SK-MEL-5 (cell line): Measurements from ENCODE around the gene CDC42BPG. TPM values are rescaled to one million over a fixed set of nuclear protein-coding genes. Genes with fewer than 3 reads are reported as not detected.
A peak's percentile ranks its signal among the peaks of the same experiment; 100 is the strongest.
"Not testable (repeated sequence)": the region's sequence is repeated elsewhere in the genome, so short reads cannot be mapped to it uniquely, and the experiment has no call there.

ENCODE experiments used
- DNase-seq: peaks from one replicate; pipeline ENCODE4 v3.0.0-alpha.2; 2016; ENCODE audit warnings: low read depth, low spot score
- in situ Hi-C: cut with HindIII; loops from 2 replicates; pipeline ENCODE4 v1.10.0; 2016; ENCODE audit warnings: low sequenced_read_pairs, high pct_unique_total_duplicates, low pct_unique_long_range_greater_than_20kb
- total RNA-seq: library from RNA; depleted of rRNA; stranded (reverse); fragments of >200 nt; shearing (Covaris generic); gene quantifications from 2 replicates; pipeline ENCODE4 v1.2.3, GENCODE V29; 2014

Gene CDC42BPG
- total RNA-seq, 1 experiment from 2014 or later: 1.6 TPM

DNA sequence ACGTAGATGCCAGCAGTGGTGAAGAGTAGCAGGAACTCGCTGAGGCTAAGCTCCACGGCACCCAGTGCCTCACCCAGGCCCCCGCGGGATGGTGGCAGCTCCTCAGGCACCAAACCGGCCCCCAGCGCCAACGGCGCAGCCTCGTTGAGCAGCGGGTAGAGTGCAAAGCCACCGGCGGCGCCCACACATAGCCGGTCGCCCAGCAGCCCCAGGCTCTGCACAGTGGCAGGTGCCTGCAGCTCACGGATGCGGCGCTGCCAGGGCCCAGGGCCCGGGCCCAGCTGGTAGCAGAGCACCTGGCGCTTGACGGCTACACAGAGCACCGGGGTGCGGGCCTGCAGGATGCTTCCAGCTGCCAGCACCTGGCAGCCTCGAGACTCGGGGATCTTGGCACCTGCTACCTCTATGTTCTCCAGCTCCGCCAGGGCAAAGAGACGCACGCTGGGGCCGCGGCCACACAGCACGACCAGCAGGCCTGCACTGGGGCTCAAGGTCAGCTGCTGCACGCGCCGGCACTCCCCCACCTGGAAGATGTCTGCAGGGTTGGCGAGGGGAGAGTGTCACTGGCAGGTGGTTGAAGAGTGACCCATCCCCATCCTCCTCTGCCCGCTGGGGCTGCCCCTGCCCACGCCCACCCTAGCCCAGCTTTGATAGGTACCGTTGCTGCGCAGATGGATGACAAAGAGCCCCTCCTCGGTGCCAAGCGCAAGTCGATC lies 14.8 kb downstream of the CDC42BPG start:
- in situ Hi-C loops: no loop called here
- no peak for DNase-seq

DNA sequence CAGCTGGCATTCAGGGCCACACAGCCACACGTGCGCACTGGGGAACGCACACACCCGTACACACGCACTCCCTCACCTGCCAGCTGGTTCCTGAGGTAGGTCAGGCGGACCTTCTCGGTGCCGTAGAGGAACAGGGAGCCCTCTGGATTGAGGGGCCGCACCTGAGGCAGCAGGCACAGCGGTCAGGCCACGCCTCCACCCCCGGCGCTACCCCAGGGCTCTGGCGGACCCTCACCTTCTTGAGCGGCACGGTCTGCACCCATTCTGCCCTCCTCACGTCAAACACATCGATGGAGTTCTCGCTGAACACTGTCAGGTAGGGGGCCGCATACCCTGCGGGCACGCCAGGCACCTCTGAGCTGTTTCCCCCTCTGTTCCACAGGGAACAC lies 17.0 kb downstream of the CDC42BPG start:
- in situ Hi-C loops: no loop called here

DNA sequence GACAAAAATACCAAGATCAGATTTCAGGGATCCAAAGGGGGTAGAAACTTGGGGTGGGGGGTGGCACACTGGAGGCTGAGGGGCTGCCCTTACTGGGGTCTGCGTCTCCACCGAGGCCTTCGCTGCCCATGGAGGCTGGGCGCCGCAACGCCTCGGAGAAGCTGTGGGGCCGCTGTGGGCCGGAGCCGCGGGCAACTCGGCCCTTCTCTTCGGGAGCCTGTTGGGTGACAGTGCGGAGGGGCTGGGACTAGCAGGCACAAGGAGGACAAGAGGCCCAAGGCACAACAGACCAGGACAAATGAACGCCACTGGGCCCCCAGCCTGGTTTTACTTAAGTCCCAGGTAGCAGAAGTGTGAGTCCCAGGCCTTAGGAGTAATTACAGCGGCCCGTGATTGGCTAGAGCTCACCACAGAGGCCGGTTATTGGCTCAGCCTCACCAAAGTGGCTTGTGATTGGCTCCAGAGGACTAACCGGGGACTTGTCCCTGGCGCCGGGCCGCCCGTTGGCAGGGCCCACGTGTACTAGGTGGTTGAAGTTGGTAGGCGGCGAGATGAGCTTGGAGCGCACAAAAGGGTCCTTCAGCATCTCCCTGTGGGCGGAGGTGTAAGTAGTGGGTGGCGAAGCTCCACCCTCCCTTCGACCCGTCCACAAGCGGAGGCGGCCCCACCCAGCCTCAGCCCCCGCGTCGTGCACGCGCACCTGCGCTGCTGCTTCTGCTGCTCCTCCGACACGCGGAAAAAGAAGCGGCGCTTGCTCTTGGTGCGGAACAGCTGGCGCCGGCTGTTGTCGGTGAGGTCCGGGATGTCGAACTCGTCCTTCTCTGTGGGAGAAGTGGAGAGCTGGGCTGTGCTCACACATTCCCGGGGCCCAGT lies 17.6 kb downstream of the CDC42BPG start:
- in situ Hi-C loops: no loop called here

More for the DNA sequence above, 17.0 kb downstream of the CDC42BPG start:
- DNase-seq: no peak

DNA sequence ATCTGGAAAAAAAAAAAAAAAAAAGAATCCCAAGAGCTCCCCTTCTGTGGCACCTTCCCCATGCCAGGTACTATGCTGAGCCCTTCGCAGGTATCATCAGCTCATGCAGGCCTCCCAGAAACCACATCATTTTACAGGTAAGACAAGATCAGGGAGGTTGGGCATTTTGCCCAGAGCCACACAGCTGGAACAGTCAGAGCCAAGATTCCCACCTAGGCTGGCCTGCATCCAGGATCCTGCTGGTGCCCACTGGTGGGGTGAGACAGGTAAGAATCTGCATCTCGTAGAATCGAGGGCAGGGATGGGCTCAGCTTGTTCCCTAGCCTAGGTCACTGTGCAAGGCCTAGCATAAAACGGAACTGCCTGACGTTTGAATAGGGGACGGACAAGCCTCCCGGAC lies 18.4 kb downstream of the CDC42BPG start:
- no peak for DNase-seq
- in situ Hi-C loops: no loop called here

More for the DNA sequence above, 17.6 kb downstream of the CDC42BPG start:
- DNase-seq: no peak

DNA sequence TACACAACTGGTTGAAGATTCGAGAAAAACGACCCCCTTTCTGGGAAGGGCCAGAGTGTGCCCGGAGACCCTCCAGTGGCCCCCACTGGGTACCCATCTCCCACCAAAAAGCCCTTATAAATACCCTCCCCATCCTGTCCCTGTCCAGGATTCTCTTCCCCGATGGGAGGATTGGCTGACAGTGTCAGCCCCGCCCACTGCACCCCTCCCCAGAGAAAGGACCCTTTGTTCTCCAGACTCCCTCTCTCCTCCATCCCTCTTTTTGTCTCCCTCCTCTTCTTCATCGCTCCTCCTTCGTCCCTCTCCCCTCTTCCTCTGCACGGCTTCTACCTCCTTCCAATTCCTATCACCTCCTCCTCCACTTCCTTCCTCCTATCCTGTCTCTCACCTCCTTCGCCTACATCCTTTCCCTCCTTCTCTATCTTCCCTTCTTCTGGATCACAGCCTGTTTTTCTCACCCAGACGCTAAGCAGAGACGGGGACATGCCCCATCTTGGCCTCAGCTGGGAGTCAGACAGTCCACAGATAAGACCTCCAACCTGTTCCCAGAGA lies 20.8 kb downstream of the CDC42BPG start:
- no peak for DNase-seq
- in situ Hi-C loops: no loop called here

DNA sequence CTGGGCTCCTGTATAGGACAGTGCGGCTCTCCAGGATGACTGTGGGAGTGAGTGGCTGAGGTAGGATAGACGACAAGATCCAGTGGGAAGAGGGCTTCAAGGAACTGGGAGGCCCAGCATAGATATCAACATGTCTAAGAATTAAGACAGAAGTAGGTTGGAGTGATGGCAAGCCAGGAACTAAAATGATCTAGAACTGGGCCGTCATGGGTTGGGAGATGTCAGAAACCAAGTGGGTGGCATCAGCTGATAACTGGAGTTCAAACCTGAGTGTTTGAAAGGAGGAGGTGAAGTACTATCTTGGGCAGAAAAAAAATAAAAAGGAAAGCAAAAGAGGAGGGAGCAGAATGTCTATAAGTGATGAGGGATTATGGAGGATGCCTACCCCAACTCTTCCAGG lies 27.0 kb downstream of the CDC42BPG start:
- in situ Hi-C loops: no loop called here
- DNase-seq: no peak

DNA sequence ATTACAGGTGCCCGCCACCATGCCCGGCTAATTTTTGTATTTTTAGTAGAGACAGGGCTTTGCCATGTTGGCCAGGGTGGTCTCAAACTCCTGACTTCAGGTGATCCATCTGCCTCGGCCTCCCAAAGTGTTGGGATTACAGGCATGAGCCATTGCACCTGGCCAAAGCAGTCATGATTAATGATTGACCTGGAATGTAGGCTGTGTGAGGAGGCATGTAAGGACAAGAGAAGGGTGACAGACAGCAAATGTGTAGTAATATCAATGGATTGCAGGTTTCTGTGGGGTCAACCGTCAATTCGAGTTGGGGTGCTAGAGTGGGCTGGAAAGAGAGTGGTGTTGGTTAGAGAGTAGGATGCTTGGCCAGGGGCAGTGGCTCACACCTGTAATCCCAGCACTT lies 29.0 kb downstream of the CDC42BPG start:
- in situ Hi-C loops, DNase-seq: not testable (repeated sequence)

DNA sequence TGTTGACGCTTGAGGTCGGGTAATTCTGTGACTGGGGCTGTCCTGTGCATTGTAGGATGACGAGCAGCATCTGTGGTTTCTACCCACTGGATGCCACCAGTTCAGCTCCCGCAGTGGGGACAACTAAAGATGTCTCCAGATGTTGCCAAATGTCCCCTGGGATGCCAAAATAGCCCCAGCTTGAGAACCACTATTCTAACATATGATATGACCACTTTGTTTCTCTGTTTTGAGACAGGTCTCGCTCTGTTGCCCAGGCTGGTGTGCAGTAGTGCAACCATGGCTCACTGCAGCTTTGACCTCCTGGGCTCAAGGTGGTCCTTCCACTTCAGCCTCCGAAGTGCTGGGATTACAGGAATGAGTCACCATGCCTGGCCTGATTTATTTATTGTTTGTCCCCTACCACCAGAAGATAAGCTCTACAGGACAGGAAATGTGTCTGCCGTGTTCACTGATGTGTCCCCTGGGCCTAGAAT lies 29.7 kb downstream of the CDC42BPG start:
- no peak for DNase-seq

DNA sequence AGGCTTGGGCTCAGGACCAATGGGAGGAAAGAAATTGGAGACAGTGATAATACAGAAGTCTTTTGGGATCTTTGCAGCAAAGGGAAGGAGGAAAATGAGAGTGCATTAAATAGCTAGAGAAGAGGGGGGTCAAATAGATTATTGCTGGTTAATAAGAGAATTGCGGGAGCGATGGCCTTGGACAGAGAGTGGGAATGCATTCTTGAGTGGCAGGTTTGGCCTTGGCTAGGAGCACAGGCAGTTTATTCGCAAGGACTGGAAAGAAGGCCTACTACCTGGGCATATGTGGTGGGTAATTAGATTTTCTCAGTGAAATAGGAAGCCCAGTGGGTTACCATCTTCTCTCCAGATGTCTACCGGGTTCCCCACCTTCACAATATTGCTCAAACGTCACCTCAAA lies 30.6 kb downstream of the CDC42BPG start:
- no peak for DNase-seq
- in situ Hi-C loops: no loop called here

More for the DNA sequence above, 29.7 kb downstream of the CDC42BPG start:
- in situ Hi-C loops: no loop called here

DNA sequence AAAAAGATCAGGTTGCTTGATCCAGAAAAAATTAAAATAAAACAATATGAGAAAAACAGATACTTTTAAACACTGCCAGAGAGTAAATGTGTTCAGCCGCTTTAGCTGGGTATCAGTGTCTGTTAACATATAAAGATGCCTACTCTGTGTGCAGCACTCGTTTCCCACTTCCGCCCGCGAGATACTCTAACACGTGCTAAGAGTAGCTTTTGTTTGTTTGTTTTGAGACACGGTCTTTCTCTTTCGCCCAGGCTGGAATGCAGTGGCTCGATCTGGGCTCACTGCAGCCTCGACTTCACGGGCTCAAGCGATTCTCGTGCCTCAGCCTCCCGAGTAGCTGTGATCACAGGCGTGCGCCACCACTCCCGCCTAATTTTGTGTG lies 33.6 kb downstream of the CDC42BPG start:
- in situ Hi-C loops: no loop called here

DNA sequence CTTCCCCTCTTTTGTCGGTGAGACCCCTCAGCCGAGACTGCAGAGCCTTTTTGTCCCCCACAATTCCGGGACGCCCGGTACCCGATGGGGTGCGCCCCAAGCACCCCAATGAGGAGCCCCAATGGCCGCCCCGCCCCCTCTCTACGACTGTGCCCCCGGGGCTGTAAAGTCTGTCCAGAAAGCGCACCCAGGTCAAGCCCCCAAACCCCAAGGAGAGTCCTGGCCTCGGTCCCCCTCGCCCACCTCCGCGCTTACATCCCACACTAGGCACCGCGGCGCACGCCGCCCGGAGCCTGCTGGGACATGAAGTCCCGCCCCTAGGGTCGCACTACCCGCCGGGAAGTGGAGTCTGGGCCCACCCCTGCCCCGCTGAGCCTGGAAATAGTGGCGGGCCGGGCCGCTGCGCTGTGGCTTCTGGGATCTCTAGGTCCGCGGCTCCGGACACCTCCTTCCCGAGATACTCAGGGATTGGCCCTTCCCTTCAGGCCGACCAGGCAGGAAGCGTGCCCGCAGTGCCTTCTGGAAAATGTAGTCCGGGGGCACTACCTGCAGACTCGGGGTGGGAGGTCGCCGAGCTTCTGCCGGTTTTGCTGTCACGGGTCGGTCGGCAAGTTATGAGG lies 34.1 kb downstream of the CDC42BPG start, which contains the start of gene MEN1:
Gene MEN1 (minus strand): TSS at position 281 of the 620 bp plus-strand sequence. CDS start 442 bp downstream, outside the sequence.
- DNase-seq: peak; percentile 94
- in situ Hi-C loops: no loop called here

More for the DNA sequence above, 33.6 kb downstream of the CDC42BPG start:
- no peak for DNase-seq

DNA sequence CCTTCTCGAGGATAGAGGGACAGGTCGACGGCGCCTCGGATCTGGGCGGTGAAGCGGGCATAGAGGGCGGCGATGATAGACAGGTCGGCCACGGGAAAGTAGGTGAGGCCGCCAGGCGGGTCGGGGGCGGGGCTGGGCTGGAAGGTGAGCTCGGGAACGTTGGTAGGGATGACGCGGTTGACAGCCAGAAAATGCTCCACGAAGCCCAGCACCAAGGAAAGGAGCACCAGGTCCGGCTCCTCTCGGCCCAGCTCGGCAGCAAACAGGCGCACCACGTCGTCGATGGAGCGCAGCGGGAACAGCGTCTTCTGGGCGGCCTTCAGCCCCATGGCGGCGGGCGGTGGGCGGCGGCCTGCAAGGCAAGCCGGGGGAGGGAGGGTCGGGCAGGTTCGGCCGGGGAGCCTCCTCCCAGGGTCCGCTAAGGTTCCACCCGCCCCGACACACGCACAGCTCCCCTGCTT lies 34.6 kb downstream of the CDC42BPG start:
- in situ Hi-C loops: no loop called here

DNA sequence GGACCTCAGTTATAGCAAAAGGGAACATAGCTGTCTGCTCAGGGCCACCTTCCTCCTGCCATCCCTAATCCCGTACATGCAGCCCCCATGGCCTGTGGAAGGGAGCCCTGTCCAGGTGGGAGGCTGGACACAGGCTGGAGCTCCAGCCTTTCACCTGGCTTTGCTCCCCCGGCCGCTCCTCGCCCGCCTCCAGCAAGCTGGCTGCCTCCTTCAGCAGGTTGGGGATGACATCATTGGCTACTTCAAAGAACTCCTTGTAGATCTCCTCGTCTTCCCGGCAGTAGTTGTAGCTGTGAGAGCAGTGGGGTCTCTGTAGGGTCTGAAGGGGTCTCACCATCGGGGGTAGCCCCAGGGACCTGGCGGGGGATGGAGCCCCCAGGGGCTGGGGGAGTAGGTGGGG lies 39.0 kb downstream of the CDC42BPG start:
- in situ Hi-C loops: no loop called here
- no peak for DNase-seq

More for the DNA sequence above, 34.6 kb downstream of the CDC42BPG start:
- DNase-seq: no peak

DNA sequence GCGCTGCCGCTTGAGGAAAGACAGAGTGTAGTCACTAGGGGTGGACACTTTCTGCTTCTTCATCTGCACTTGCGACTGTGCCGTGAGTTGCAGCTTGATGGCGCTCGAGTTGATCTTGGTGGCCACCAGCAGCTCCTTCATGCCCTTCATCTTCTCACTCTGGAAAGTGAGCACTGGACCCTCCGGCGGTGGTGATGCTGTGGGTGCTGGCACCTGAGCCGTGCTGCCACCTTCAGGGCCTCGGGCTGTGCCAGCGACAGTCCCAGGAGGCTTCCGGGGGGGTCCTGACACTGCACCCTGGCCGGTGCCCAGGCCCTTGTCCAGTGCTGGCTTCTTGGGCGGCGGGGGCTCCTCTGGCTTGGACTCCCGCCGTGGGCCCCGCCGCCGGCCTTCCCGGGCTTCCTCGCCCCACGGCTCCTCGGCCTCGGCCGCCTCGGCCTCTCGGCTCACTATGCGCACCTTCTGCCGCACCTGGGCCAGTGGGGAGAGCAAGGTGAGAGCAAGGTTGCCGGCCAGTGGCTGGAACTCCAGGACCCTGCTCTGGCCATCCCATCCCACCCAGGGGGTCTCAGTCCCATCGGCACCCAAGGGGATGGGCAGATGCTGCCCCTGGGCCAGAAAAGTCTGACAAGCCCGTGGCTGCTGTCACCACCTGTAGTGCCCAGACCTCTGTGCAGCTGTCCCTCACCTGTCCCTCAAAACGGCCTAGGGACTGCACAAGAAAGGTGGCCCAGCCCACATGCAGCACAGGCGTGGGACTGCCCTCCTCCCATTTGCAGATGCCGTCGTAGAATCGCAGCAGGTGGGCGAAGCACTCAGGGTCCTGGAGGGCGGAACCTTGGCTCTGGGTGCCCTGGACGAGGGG lies 39.9 kb downstream of the CDC42BPG start:
- DNase-seq: peak; percentile 40

DNA sequence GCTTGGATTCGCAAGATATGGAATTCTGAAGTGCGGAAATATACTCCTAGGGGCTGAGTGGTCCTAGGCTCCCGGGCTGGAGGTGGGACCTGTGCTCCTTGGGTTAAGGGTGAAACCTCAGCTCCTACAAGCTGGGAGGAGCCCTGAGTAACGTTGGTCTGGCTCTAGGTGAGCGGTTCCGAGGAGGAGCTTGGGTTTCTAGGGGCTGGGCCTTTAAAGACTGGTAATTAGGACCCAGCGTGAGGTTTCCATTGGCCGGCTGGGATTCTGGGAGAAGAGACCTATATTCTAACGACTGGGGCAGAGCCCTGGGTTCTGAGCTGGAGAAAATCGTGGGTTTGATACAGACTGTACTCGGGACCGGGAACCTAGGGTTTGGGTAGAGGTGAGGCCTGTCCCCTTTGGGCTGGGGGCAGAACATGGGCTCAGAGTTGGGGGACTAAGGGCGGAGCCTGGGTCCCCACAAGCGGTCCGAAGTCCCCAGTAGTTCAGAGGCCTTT lies 40.6 kb downstream of the CDC42BPG start:
- in situ Hi-C loops: no loop called here
- no peak for DNase-seq

More for the DNA sequence above, 39.9 kb downstream of the CDC42BPG start:
- in situ Hi-C loops: no loop called here

DNA sequence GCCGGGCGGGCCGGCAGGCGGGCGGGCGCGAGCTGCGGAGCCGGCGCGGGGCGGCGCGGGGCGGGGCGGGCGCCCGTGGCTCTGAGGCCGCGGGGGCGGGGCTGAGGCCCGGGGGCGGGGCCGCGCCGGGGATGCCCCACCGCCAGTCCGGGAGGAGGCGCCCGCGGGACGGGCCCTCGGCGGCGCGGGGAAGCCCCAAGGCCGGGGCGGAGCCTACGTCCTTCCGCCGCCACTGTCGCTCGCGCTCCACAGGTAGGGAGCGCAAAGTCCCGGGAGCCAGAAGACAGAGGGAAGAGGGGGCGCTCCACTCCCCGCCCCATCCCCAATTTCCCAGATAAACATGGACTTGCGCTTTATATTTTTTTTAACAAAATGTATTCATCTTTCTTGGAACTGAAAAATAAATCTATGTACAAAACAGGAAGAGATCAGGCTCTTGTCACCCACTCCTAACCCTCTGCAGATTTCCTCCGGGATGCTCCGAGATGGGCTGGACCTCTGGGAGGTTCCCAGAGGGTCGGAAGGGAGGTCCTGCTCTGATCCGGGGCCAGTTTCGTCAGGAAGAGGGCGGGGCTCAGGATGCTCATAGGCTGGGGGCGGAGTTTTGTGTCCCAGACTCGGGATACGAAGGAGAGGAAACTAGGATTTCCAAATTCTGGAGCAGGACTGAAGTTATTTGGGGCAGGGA lies 41.2 kb downstream of the CDC42BPG start, which contains the start of gene MAP4K2:
Gene MAP4K2 (minus strand): TSS at position 57 of the 688 bp plus-strand sequence. CDS start 65 bp downstream, outside the sequence.
- peak; percentile 84 for DNase-seq
- in situ Hi-C loops: no loop called here
